NCI-H345 (cell line): ENCODE measurements around the gene ULBP3.
"Not testable (repeated sequence)": the region's sequence is repeated elsewhere in the genome, so short reads cannot be mapped to it uniquely, and the experiment has no call there.

Experiments
- DNase-seq: peaks from one replicate; lab custom pipeline; 2025; lab: John Stamatoyannopoulos, UW

Gene ULBP3

DNA sequence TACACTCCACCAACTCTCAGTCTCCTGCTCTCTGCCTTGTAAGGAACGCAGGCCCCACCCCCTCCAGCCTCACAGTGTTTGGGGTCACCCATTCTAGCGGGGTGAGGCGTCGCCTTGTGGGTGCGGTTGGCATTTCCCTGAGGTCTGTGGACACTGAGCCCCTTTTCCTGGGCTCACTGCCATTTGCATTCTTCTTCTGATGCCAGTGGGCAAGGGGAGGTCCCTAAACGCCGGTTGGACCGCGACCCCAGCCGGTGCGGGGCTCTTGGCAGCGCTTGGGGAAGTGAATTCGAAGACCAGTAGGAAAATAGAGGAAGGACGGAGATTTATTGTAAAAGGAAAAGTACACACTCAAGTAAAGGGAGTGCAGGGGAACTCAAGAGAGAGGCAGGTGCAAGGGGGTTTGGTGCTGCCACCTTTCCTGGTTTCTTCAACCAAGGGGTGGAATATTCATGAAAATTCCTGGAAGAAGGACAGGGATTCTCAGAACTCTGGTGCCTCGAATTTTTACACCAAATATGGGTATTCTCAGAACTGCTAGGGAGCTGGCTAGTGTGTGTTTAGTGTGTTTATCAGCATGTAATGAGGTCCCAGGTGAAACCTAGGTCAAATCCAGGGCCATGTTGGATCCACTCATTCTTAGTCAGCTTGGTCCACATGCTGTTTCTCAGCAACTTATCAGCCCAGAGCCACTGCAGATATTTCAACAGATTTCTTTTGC is 53.5 kb downstream of the ULBP3 start:
- not testable (repeated sequence) for DNase-seq

DNA sequence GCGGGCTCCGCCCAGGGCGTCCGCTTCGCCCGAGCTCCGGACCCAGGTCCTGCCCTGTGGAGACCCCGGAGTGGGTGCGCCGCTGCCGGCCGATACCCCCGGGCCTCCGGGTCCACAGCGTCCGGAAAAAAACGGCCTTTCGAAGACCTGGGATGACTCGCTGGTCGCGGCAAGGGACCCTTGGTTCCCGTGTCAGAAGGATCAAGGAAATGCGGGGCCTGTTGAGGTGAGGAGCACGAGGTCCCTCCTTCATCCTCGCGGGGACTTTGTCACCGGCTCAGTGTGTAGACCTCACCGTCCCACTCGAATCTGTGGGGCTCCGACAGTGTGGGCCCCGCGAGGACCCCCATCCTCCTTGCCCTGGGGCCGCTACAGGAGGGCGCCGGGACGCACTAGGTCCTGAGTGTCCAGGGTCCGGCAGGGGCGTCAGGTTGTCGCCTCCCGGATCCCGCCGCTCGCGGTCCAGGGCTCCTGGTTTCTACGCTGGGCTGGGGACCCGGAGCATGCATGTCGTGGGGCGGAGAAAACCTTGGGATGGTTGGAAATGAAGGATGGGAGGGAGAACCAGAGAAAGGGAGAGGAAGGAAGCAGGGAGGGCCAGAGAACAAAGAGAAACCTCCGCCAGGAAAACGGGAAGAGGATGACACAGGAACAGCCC is 54.2 kb downstream of the ULBP3 start:
- DNase-seq = not testable (repeated sequence)

DNA sequence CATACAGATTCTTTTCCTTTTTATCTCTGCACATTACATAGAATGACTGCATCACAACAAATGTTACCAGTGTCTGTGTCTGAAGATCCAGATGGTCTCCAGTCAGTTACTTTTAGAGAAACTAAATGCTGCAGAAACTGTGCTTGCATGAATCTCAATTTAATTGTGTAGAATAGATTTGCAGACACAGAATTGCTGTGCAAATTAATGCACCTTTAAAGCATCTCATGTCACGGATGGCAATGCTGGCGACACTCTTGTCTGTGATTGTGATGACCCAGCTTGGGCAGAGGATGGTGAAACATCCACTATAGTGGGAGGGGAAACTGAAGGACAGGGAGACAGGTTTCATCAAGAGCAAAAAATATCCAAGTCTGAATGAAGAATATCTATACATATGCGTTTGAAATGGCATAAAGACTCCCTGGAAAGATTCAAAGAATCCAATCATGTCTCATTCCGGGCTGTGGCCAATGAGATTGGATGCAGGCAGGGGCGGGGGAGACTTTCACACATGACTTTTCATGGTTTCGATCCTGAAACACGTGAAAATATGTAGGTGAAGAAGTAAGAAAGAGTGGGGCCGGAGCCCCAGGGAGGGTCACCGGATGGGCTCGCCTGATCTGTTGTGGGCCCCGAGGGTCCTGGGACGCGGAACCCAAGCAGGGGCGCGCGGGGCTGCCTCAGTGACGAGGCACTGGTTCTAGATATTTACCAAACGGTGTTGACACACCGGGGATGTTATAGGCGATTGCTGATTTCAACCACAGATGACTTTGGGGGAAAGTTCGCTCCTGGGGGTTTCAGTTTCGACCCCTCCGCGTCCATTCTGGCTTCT is 54.9 kb downstream of the ULBP3 start:
- DNase-seq = not testable (repeated sequence)

DNA sequence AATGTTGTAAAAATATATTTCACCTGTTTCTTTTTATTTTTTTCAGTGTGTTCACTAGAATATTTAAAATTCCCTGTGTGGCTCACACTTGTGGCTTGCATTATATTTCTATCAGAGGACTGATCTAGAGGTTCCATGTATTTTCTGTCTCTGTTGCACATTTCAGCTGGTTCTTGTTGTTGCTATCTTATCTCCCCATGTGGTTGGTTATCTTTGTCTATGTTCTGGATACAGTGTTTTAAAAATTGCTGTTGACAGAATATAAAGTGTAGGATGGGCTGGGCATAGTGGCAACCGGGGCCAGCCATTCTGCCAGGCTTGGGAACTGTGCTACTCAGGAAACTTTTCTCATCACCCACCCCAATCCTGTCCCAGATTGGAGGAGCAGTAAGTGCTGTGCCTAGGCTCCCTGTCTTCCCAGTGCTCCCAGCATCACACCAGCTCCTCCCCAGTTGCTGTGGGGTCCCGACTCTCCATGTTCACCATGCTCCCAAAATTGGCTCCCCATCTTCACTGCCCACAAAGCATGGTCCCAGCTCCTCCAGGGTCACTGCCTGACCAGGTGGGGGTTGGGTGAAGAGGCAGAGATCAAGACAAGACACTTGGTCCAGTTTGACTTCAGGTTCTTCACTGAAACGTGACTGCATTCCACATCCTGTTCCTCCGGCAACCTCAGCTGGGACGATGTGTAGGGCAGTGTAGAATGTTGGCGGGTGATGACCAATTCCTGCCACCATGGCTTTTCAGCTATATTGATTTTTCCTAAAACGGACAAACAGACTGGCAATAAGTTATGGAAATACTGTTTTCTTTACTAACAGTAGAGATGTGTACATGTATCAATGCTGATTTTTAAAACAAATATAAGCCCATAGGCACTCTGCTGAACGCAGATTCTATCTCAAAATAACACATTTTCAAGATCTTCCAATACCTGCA is 55.8 kb downstream of the ULBP3 start:
- DNase-seq = not testable (repeated sequence)
